ENCODE measurements around the gene CNTNAP2.

Gene CNTNAP2

GRCh38 chr7:148174376-148174775, 2057.8 kb downstream of the CNTNAP2 start:
- Histone ChIP-seq H3K9me3 (ENCODE audit: insufficient read depth, low read depth, low read length) (no peaks in the 10 kb centered on the region), H3K4me2 (ENCODE audit: low read length) (no peak overlapping the region)

GRCh38 chr7:148175512-148175911, 2058.9 kb downstream of the CNTNAP2 start:
- H3K79me1 ChIP-seq (ENCODE audit: low read length) = no peaks in the 10 kb centered on the region
- 97% methylated on average over 1 of the region's 2 CpGs for WGBS (ENCODE audit: extremely low coverage, insufficient coverage, insufficient read length)

More at GRCh38 chr7:148174376-148174775, 2057.8 kb downstream of the CNTNAP2 start:
- Histone ChIP-seq H4K8ac (ENCODE audit: low read depth, low read length) (no peak overlapping the region), H2BK12ac (ENCODE audit: low read length) (no peak overlapping the region), H3K27ac (ENCODE audit: low read depth, low read length) (no peak overlapping the region), H2BK5ac (ENCODE audit: low read depth, low read length, poor library complexity) (no peak overlapping the region), H4K91ac (ENCODE audit: low read depth, low read length) (no peak overlapping the region), H4K12ac (ENCODE audit: low read depth, low read length) (no peak overlapping the region), H3K4me3 (ENCODE audit: low read depth, low read length) (no peak overlapping the region), H3K79me1 (ENCODE audit: low read length) (no peaks in the 10 kb centered on the region), H2AK5ac (ENCODE audit: low read length) (no peak overlapping the region), H3K4me1 (ENCODE audit: control insufficient read depth in 1 of 2, insufficient read depth in 2 of 2, low read length in 2 of 2) (no peaks in the 10 kb centered on the region), H3K14ac (ENCODE audit: low read length) (no peak overlapping the region), H3K27me3 (ENCODE audit: insufficient read depth, low read length) (no peaks in the 10 kb centered on the region), H2AFZ (ENCODE audit: insufficient read depth, low read length, poor library complexity) (no peak overlapping the region), H3K4ac (ENCODE audit: low read depth, low read length) (no peak overlapping the region), H3K9ac (ENCODE audit: low read length) (no peak overlapping the region), H3K36me3 (ENCODE audit: control insufficient read depth in 1 of 2, insufficient read depth in 2 of 2, low read length in 2 of 2) (no peaks in the 10 kb centered on the region), H3K23ac (ENCODE audit: low read length) (no peak overlapping the region), H3K18ac (ENCODE audit: low read length) (no peak overlapping the region), H2BK120ac (ENCODE audit: insufficient read depth, low read length, poor library complexity) (no peak overlapping the region), H3K79me2 (ENCODE audit: control insufficient read depth, insufficient read depth, low read length, poor library complexity) (no peaks in the 10 kb centered on the region)
- no CpG with 5 or more reads among the region's 8 CpGs for WGBS (ENCODE audit: extremely low coverage, insufficient coverage, insufficient read length)
- no peak for DNase-seq

GRCh38 chr7:148177972-148178371, 2061.4 kb downstream of the CNTNAP2 start:
- H4K12ac ChIP-seq (ENCODE audit: low read depth, low read length) = no peak overlapping the region
- no peak overlapping the region for H3K9ac ChIP-seq (ENCODE audit: low read length)
- no peak for DNase-seq
- no peak overlapping the region for H2BK12ac ChIP-seq (ENCODE audit: low read length)
- no peak overlapping the region for H3K23ac ChIP-seq (ENCODE audit: low read length)
- H3K79me1 ChIP-seq (ENCODE audit: low read length) = no peaks in the 10 kb centered on the region
- no peaks in the 10 kb centered on the region for H3K36me3 ChIP-seq (ENCODE audit: control insufficient read depth in 1 of 2, insufficient read depth in 2 of 2, low read length in 2 of 2)
- no peak overlapping the region for H3K4me2 ChIP-seq (ENCODE audit: low read length)
- no peaks in the 10 kb centered on the region for H3K27me3 ChIP-seq (ENCODE audit: insufficient read depth, low read length)
- no peak overlapping the region for H3K4ac ChIP-seq (ENCODE audit: low read depth, low read length)
- H3K9me3 ChIP-seq (ENCODE audit: insufficient read depth, low read depth, low read length) = no peaks in the 10 kb centered on the region
- H2AK5ac ChIP-seq (ENCODE audit: low read length) = no peak overlapping the region
- no peak overlapping the region for H4K8ac ChIP-seq (ENCODE audit: low read depth, low read length)
- H2AFZ ChIP-seq (ENCODE audit: insufficient read depth, low read length, poor library complexity) = no peak overlapping the region
- H3K4me3 ChIP-seq (ENCODE audit: low read depth, low read length) = no peak overlapping the region
- H3K79me2 ChIP-seq (ENCODE audit: control insufficient read depth, insufficient read depth, low read length, poor library complexity) = no peaks in the 10 kb centered on the region
- no peak overlapping the region for H2BK5ac ChIP-seq (ENCODE audit: low read depth, low read length, poor library complexity)
- no peak overlapping the region for H3K18ac ChIP-seq (ENCODE audit: low read length)
- no peak overlapping the region for H3K14ac ChIP-seq (ENCODE audit: low read length)
- H3K4me1 ChIP-seq (ENCODE audit: control insufficient read depth in 1 of 2, insufficient read depth in 2 of 2, low read length in 2 of 2) = peaks cover 0 to 2% of the 10 kb centered on the region in 2 experiments
- no peak overlapping the region for H4K91ac ChIP-seq (ENCODE audit: low read depth, low read length)
- no peak overlapping the region for H3K27ac ChIP-seq (ENCODE audit: low read depth, low read length)
- no peak overlapping the region for H2BK120ac ChIP-seq (ENCODE audit: insufficient read depth, low read length, poor library complexity)

More at GRCh38 chr7:148175512-148175911, 2058.9 kb downstream of the CNTNAP2 start:
- Histone ChIP-seq H2BK5ac (ENCODE audit: low read depth, low read length, poor library complexity) (no peak overlapping the region), H3K27me3 (ENCODE audit: insufficient read depth, low read length) (no peaks in the 10 kb centered on the region), H3K4me3 (ENCODE audit: low read depth, low read length) (no peak overlapping the region), H3K9me3 (ENCODE audit: insufficient read depth, low read depth, low read length) (no peaks in the 10 kb centered on the region), H4K8ac (ENCODE audit: low read depth, low read length) (no peak overlapping the region), H3K9ac (ENCODE audit: low read length) (no peak overlapping the region), H3K23ac (ENCODE audit: low read length) (no peak overlapping the region), H3K18ac (ENCODE audit: low read length) (no peak overlapping the region), H3K4ac (ENCODE audit: low read depth, low read length) (no peak overlapping the region), H3K14ac (ENCODE audit: low read length) (no peak overlapping the region), H2AK5ac (ENCODE audit: low read length) (no peak overlapping the region), H3K79me2 (ENCODE audit: control insufficient read depth, insufficient read depth, low read length, poor library complexity) (no peaks in the 10 kb centered on the region), H3K36me3 (ENCODE audit: control insufficient read depth in 1 of 2, insufficient read depth in 2 of 2, low read length in 2 of 2) (no peaks in the 10 kb centered on the region), H4K91ac (ENCODE audit: low read depth, low read length) (no peak overlapping the region), H3K27ac (ENCODE audit: low read depth, low read length) (no peak overlapping the region), H3K4me1 (ENCODE audit: control insufficient read depth in 1 of 2, insufficient read depth in 2 of 2, low read length in 2 of 2) (no peaks in the 10 kb centered on the region), H3K4me2 (ENCODE audit: low read length) (no peak overlapping the region), H4K12ac (ENCODE audit: low read depth, low read length) (no peak overlapping the region), H2AFZ (ENCODE audit: insufficient read depth, low read length, poor library complexity) (no peak overlapping the region), H2BK12ac (ENCODE audit: low read length) (no peak overlapping the region), H2BK120ac (ENCODE audit: insufficient read depth, low read length, poor library complexity) (no peak overlapping the region)
- no peak for DNase-seq

- Histone ChIP-seq H3K79me2 (ENCODE audit: control insufficient read depth, insufficient read depth, low read length, poor library complexity) (no peaks in the 10 kb centered on the region), H3K27ac (ENCODE audit: low read depth, low read length) (no peak overlapping the region), H3K9me3 (ENCODE audit: insufficient read depth, low read depth, low read length) (no peaks in the 10 kb centered on the region), H3K79me1 (ENCODE audit: low read length) (no peaks in the 10 kb centered on the region), H3K4me3 (ENCODE audit: low read depth, low read length) (no peak overlapping the region), H2AK5ac (ENCODE audit: low read length) (no peak overlapping the region), H4K8ac (ENCODE audit: low read depth, low read length) (no peak overlapping the region), H3K27me3 (ENCODE audit: insufficient read depth, low read length) (no peaks in the 10 kb centered on the region), H3K23ac (ENCODE audit: low read length) (no peak overlapping the region), H2BK120ac (ENCODE audit: insufficient read depth, low read length, poor library complexity) (no peak overlapping the region), H3K14ac (ENCODE audit: low read length) (no peak overlapping the region), H4K12ac (ENCODE audit: low read depth, low read length) (no peak overlapping the region), H2BK5ac (ENCODE audit: low read depth, low read length, poor library complexity) (no peak overlapping the region), H3K36me3 (ENCODE audit: control insufficient read depth in 1 of 2, insufficient read depth in 2 of 2, low read length in 2 of 2) (no peaks in the 10 kb centered on the region), H2AFZ (ENCODE audit: insufficient read depth, low read length, poor library complexity) (no peak overlapping the region), H2BK12ac (ENCODE audit: low read length) (no peak overlapping the region), H3K4me2 (ENCODE audit: low read length) (no peak overlapping the region), H3K18ac (ENCODE audit: low read length) (no peak overlapping the region), H3K4me1 (ENCODE audit: control insufficient read depth in 1 of 2, insufficient read depth in 2 of 2, low read length in 2 of 2) (peaks cover 0 to 2% of the 10 kb centered on the region in 2 experiments), H3K9ac (ENCODE audit: low read length) (no peak overlapping the region), H4K91ac (ENCODE audit: low read depth, low read length) (no peak overlapping the region), H3K4ac (ENCODE audit: low read depth, low read length) (no peak overlapping the region)
- DNase-seq = no peak
Measured at GRCh38 chr7:148180075-148180474, 2063.5 kb downstream of the CNTNAP2 start.
